GM12875 (cell line): ENCODE measurements around the gene TMEM141.
"Not testable (repeated sequence)": the region's sequence is repeated elsewhere in the genome, so short reads cannot be mapped to it uniquely, and the experiment has no call there.

ENCODE experiments used
- H3K4me3 ChIP-seq: one replicate; pipeline ENCODE4 v1.5.1; 2011; ENCODE audit warnings: low read depth, low read length, control low read depth
- CTCF ChIP-seq: IDR thresholded peaks from 2 replicates; pipeline ENCODE4 v1.5.1; 2011; ENCODE audit warnings: low read depth, mild to moderate bottlenecking, control low read depth, inconsistent platforms, low read length, moderate library complexity, borderline replicate concordance; ENCODE audit not compliant: insufficient read depth

The TMEM141 gene

GRCh38 chr9:136775191-136775590 lies 16.0 kb upstream of the TMEM141 start:
- no peak for TF ChIP-seq CTCF
- H3K4me3 ChIP-seq: no peak overlapping the region

DNA sequence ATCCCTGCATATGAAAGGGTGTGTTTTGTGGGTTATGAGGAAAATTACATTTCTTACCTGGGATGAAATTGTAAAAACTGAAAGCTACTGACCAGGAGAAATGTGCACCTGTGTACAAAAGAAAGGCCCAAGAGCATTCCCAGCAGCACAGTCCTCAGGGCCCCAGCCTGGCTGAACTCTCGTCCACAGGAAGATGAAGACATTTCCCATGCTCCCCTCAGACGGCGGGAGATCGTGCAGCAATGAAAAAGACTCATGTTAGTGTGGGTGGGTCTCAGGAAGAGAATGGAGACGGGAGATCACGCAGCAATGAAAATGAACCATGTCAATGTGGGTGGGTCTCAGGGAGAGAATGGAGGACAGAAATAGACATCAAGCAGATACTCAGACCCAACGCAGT lies 14.2 kb upstream of the TMEM141 start:
- no peak overlapping the region for H3K4me3 ChIP-seq
- TF ChIP-seq CTCF: no peak

- no peak overlapping the region for H3K4me3 ChIP-seq
- TF ChIP-seq CTCF: no peak
Observed at GRCh38 chr9:136777359-136777758, 13.8 kb upstream of the TMEM141 start.

GRCh38 chr9:136779808-136780207 lies 11.3 kb upstream of the TMEM141 start:
- no peak for TF ChIP-seq CTCF
- H3K4me3 ChIP-seq: no peak overlapping the region

DNA sequence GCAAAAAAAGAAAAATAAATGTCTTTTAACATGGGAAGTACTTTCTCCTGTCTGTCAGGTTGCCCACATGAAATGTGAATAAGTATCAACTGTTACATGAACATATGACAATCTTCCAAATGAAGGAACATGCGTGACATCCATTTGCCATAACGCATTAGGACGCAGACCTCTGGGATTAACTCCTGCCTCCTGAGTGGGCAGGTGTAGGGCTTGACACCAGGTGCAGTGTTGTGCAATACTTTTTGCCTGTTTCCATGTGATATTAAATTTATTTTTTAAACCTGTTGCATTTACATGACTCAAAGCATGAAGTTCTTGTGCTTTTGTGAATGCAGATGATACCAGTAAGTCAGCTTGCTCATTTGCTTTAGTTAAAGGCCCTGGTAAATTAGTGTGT lies 8.7 kb upstream of the TMEM141 start:
- no peak overlapping the region for H3K4me3 ChIP-seq
- no peak for TF ChIP-seq CTCF

GRCh38 chr9:136784249-136784996 lies 6.7 kb upstream of the TMEM141 start:
- no peak overlapping the region for H3K4me3 ChIP-seq
- 0 out of 2 replicates have a peak, but pooled peaks have one; percentile 15 for TF ChIP-seq CTCF

DNA sequence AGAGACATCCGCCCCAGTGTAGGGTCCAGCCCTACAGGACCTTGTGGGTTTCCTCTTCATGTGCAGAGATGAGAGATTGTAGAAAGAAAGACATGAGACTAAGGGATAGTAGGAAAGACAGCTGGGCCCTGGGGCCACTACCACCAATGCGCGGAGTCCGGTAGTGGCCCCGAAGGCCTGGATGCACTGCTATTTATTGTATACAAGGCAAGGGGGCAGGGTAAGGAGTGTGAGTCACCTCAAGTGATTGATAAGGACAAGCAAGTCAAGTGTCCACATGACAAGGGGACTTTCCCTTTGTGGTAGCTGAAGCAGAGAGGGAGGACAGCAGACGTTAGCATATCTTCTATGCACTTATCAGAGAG lies 6.2 kb upstream of the TMEM141 start:
- no peak overlapping the region for H3K4me3 ChIP-seq
- TF ChIP-seq CTCF: no peak

DNA sequence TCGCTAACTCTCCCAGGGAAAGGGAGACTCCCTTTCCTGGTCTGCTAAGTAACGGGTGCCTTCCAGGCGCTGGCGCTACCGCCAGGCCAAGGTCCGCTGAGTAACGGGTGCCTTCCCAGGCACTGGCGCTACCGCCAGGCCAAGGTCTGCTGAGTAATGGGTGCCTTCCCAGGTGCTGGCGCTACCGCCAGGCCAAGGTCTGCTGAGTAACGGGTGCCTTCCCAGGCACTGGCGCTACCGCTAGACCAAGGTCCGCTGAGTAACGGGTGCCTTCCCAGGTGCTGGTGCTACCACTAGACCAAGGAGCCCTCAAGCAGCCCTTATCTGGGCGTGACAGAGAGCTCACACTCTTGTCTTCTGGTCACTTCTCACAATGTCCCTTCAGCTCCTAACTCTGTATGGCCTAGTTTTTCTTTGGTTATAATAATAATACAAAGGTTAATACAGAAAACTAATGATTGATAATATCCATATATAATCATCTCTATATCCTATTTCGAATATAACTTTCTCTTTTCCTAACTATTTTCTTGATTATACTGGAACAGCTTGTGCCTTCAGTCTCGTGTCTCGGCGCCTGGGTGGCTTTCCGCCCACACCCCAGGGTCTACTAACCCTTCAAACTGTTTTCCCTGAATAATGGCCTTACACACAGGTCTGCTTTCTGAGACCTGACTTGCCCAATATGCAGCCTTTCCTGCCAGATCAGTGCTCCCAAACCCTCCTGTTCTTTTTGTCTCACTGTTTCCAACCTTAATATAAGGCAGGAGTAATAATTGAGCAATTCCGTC lies 5.4 kb upstream of the TMEM141 start:
- H3K4me3 ChIP-seq: not testable (repeated sequence)
